RWPE2 (cell line): ENCODE measurements around the gene NUP210L.

Experiments used
- ATAC-seq: fragments of 200-7000 bp; cut with Tn5 transposase; 3 replicates; pipeline ENCODE4 v1.9.1; 2021; ENCODE audit warnings: low read depth
- DNase-seq: peaks from one replicate; pipeline ENCODE4 v3.0.0-alpha.2; 2020; ENCODE audit warnings: low spot score
- H3K27ac ChIP-seq: fragments of 450-650 bp; 2 replicates; pipeline ENCODE4 v1.5.1; 2017; ENCODE audit warnings: mild to moderate bottlenecking; ENCODE audit not compliant: poor library complexity, severe bottlenecking
- H3K27me3 ChIP-seq: fragments of 250-450 bp; sonication (Bioruptor Pico); 2 replicates; pipeline ENCODE4 v1.5.1; 2021; ENCODE audit warnings: mild to moderate bottlenecking, moderate library complexity; ENCODE audit not compliant: insufficient read depth, poor library complexity, severe bottlenecking
- H3K36me3 ChIP-seq: fragments of 250-450 bp; sonication (Bioruptor Pico); 2 replicates; pipeline ENCODE4 v1.5.1; 2020; ENCODE audit warnings: low read depth, mild to moderate bottlenecking, moderate library complexity
- H3K4me1 ChIP-seq: fragments of 250-450 bp; sonication (Bioruptor Pico); 2 replicates; pipeline ENCODE4 v1.5.1; 2021; ENCODE audit warnings: mild to moderate bottlenecking, moderate library complexity; ENCODE audit not compliant: insufficient read depth, poor library complexity, severe bottlenecking
- H3K4me3 ChIP-seq: fragments of 250-450 bp; sonication (Bioruptor Pico); 2 replicates; pipeline ENCODE4 v1.5.1; 2021; ENCODE audit warnings: mild to moderate bottlenecking, moderate library complexity; ENCODE audit not compliant: severe bottlenecking
- H3K9me3 ChIP-seq: fragments of 250-450 bp; sonication (Bioruptor Pico); 2 replicates; pipeline ENCODE4 v1.5.1; 2021; ENCODE audit warnings: mild to moderate bottlenecking, moderate library complexity; ENCODE audit not compliant: severe bottlenecking
- CTCF ChIP-seq: fragments of 450-650 bp; IDR thresholded peaks from one replicate; pipeline ENCODE4 v1.5.1; 2017; ENCODE audit warnings: mild to moderate bottlenecking, moderate library complexity; ENCODE audit not compliant: poor library complexity, severe bottlenecking

The NUP210L gene

GRCh38 chr1:153991806-153992205 is 163.1 kb downstream of the NUP210L start:
- Histone ChIP-seq H3K4me3 (peak overlapping the region; percentile 84), H3K36me3 (peaks cover 46% of the 10 kb centered on the region), H3K9me3 (no peaks in the 10 kb centered on the region), H3K27ac (peak overlapping the region; percentile 74), H3K27me3 (no peaks in the 10 kb centered on the region), H3K4me1 (peaks cover 14% of the 10 kb centered on the region)
- ATAC-seq (no peak), DNase-seq (no peak)
- no peak for TF ChIP-seq CTCF

GRCh38 chr1:153991151-153991630 is 163.7 kb downstream of the NUP210L start:
- Histone ChIP-seq H3K36me3 (peaks cover 46% of the 10 kb centered on the region), H3K4me1 (peaks cover 18% of the 10 kb centered on the region), H3K4me3 (peak overlapping the region; percentile 84), H3K9me3 (no peaks in the 10 kb centered on the region), H3K27ac (peak overlapping the region; percentile 74), H3K27me3 (no peaks in the 10 kb centered on the region)
- ATAC-seq (no peak), DNase-seq (no peak)
- TF ChIP-seq CTCF, result no peak

GRCh38 chr1:153990468-153991150 is 164.3 kb downstream of the NUP210L start, which contains the start of gene RPS27:
Gene RPS27 (plus strand): TSS chr1:153990762. CDS start chr1:153990797, 35 bp downstream.
- Histone ChIP-seq H3K4me3 (peak within 1 kb of the TSS; percentile 84), H3K36me3 (peaks cover 45% of the 10 kb centered on the region), H3K9me3 (no peaks in the 10 kb centered on the region), H3K27ac (peak within 1 kb of the TSS; percentile 74), H3K4me1 (peaks cover 18% of the 10 kb centered on the region), H3K27me3 (no peaks in the 10 kb centered on the region)
- ATAC-seq (peak; percentile 37), DNase-seq (peak; percentile 92)
- no peak for TF ChIP-seq CTCF

DNA sequence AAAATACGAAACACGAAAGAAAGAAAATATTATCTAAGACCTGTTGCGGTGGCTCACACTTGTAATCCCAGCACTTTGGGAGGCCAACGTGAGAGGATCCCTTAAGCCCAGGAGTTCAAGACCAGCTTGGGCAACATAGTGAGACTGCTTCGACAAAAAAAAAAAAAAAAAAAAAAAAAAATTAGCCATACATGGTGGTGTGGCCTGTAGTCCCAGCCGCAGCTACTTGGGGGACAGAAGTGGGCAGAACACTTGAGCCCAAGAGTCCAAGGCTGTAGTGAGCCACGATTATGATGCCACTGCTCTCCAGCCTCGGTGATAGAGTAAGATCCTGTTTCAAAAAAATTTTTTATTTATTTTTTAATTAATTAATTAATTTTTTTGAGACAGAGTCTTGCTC is 167.3 kb downstream of the NUP210L start:
- DNase-seq (no peak), ATAC-seq (no peak)
- TF ChIP-seq CTCF, result no peak
- Histone ChIP-seq H3K4me3 (no peak overlapping the region), H3K4me1 (peaks cover 18% of the 10 kb centered on the region), H3K27ac (peak overlapping the region; percentile 71), H3K27me3 (no peaks in the 10 kb centered on the region), H3K9me3 (no peaks in the 10 kb centered on the region), H3K36me3 (peaks cover 36% of the 10 kb centered on the region)
